ENCODE measurements around the gene KLC4. TPM values are rescaled to one million over a fixed set of nuclear protein-coding genes. Genes with fewer than 3 reads are reported as not detected.

KLC4 gene
- 10 to 100 TPM; 18.5 to 34.2 (median 21.2) TPM for polyA plus RNA-seq (ENCODE audit: insufficient read length in 10 of 10)
- long read RNA-seq, donor 1: 0 reads
- long read RNA-seq, donor 2, partial matches to known transcripts: 0 of 3 reads
- long read RNA-seq, donor 2, other reads (novel, unspliced or antisense): 0 of 3 reads
- long read RNA-seq, donor 3: 0 reads
- long read RNA-seq, donor 4, partial matches to known transcripts: 0 of 3 reads
- long read RNA-seq, donor 4, other reads (novel, unspliced or antisense): 0 of 3 reads
- long read RNA-seq, donor 5, partial matches to known transcripts: 43 of 49 reads
- long read RNA-seq, donor 5, other reads (novel, unspliced or antisense): 6 of 49 reads
- long read RNA-seq, donor 6, partial matches to known transcripts: 0 of 2 reads
- long read RNA-seq, donor 6, other reads (novel, unspliced or antisense): 0 of 2 reads
- long read RNA-seq, donor 7, partial matches to known transcripts: 0 of 3 reads
- long read RNA-seq, donor 7, other reads (novel, unspliced or antisense): 0 of 3 reads
- long read RNA-seq, donor 8: 0 reads
- long read RNA-seq, donor 9: 0 reads

GRCh38 chr6:43059168-43060033 is at the start of gene KLC4, which contains the start of gene MRPL2:
TSS of gene KLC4 (plus strand) at chr6:43059631. CDS start at chr6:43061336, 1,705 bp downstream.
TSS of gene MRPL2 (minus strand) at chr6:43059434. CDS start at chr6:43059381, 53 bp downstream.
- peak; percentile 99 to 100 (median 99) for DNase-seq

GRCh38 chr6:43011207-43011606 is 48.2 kb upstream of the KLC4 start:
- DNase-seq: no peak

GRCh38 chr6:43012364-43012763 is 47.1 kb upstream of the KLC4 start:
- DNase-seq: no peak

DNA sequence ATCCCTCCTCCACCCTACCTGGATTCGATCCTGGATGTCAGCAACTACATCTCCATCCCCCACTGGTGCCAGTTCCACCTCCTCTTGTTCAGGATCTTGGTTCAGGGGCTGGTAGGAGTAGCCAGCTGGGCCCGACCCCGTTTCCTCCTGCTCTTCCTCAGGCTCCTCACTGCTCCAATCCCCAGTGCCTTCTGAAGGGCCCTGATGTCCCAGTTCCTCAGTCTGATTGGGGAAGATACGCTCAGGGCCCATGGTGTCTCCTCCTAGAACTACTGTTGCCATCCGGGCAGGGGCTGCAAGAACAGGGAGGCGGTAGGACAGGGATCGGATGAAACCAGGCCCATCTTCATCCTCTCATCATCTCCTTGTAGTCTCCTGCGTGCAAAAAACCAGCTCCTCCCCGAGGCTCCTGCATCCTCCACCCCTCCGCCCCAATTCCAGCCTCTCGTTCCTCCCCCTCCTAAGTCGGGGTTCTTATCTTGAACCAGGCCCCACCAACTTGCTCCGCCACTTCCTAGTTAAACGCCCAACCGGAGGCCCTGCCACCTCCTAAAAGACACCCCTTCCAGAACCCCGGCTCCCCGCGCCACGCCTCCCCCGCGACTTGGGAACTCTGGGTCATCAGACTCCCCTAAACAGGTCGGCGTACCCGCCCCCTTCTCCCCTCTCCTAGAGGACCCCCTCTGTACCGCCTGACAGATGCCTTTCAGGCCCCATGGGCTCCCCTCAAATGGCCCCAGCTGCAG is 46.2 kb upstream of the KLC4 start:
- DNase-seq: no peak

- peak; percentile 99 to 100 (median 100) for DNase-seq
Measured at GRCh38 chr6:43013843-43014433, 45.5 kb upstream of the KLC4 start, which contains the start of the genes KLHDC3 and MEA1. TSS of gene KLHDC3 (plus strand) at chr6:43014249. CDS start at chr6:43017193, 2,944 bp downstream. TSS of gene MEA1 (minus strand) at chr6:43013946. CDS start at chr6:43013813, 133 bp downstream.

GRCh38 chr6:43014434-43014909 is 45.0 kb upstream of the KLC4 start:
- peak in 1 of 3 donors; percentile 73 for DNase-seq

- DNase-seq: peak in 2 of 3 donors; percentile 35 to 57
Measured at GRCh38 chr6:43016176-43016942, 43.1 kb upstream of the KLC4 start.

DNA sequence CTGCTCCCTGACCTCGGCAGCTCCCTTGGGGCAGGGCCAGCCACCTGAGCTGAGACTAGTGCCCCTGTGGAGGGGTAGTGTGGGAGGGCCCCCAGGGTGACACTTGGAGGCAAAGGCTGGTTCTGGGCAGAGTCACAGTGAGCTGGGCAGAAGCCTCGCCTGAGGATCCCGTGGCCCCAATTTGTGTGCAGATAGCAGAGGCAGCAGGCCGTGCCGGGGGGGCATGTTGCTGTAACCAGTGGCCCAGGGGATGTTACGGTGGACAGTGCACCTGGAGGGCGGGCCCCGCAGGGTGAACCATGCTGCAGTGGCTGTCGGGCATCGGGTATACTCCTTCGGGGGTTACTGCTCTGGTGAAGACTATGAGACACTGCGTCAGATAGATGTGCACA is 42.5 kb upstream of the KLC4 start:
- DNase-seq: no peak

GRCh38 chr6:43019152-43019551 is 40.3 kb upstream of the KLC4 start:
- DNase-seq: no peak

DNA sequence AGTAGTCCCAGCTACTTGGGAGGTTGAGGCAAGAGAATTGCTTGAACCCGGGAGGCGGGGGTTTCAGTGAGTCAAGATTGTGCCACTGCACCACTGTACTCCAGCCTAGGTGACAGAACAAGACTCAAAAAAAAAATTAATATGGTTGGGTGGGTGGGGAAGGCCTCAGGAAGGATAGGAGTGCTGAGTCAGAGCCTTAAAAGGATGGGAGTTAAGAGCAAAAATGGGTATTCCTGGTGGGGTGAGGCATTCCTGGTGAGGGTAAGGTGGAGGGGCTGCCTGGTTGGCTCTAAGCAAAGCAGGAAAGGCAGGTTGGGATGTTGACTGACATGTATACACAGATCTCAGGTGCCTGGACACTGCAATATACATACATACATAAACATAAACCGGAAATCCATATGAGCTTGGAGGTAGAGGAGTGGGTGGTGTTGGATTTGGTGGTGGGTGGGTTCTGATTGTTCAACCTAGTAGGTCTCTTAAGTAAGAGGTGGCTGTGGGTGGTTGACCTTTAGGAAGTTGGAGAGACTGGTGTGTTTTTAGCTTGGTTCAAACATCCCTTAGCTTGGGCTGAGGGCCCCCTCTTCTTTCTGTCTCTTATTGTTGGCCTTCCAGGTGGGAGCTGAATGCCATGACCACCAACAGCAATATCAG is 39.3 kb upstream of the KLC4 start:
- DNase-seq: no peak

GRCh38 chr6:43020847-43021246 is 38.6 kb upstream of the KLC4 start:
- DNase-seq: peak in 1 of 3 donors; percentile 33

GRCh38 chr6:43021270-43022047 is 38.0 kb upstream of the KLC4 start, which contains the start of gene RRP36:
TSS of gene RRP36 (plus strand) at chr6:43021623. CDS start at chr6:43021655, 32 bp downstream.
- peak; percentile 71 to 92 (median 79) for DNase-seq

DNA sequence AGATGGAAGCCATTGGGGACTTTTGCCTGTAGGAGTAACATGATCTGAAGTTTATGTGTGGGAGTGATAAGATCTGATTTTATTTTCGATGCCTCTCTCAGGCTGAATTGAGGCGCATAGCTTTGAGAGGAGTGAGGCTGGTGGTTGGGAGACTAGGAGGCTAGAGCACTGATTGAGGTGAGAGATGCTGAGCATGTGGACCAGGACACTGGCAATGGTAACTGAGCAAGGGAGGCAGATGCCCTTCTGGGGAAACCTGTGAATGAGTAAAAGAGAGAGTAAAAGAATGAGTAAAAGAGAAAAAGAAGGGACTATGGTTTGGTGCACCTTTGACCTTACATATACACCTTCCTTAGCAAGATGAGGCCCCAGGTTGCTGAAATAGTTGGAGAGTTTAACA is 35.0 kb upstream of the KLC4 start:
- DNase-seq: no peak

DNA sequence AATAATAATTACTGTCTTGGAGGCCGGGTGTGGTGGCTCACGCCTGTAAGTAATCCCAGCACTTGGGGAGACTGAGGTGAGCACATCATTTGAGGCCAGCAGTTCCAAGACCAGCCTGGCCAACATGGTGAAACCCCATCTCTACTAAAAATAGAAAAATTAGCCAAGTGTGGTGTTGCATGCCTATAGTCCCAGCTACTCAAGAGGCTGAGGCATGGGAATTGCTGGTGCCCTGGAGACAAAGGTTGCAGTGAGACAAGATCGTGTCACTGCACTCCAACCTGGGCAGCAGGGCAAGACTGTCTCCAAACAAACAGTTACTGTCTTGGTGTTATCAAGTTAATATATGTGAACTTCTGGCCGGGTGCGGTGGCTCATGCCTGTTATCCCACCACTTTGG is 33.1 kb upstream of the KLC4 start:
- no peak for DNase-seq

DNA sequence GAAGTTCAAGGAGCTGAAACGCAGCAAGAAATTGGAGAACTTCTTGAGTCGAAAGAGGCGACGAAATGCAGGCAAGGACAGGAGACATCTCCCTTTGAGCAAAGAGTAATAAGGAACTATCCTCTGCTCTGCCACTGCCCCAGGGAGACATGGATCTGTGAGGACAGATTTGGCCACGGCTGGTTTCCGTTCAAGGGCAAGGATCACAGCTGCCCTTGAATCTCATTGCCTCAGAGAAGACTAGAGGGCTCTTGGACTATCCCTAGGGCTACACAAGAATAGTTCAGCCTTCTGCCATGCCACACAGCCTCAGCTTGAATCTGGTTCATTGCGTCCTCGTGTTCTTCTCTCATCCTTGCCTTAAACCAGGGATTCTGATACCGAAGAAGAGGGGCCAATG is 30.3 kb upstream of the KLC4 start:
- DNase-seq: no peak

- no peak for DNase-seq
Measured at GRCh38 chr6:43032326-43032725, 27.1 kb upstream of the KLC4 start.

GRCh38 chr6:43033496-43034189 is 25.8 kb upstream of the KLC4 start:
- no peak for DNase-seq

GRCh38 chr6:43034190-43034525 is 25.3 kb upstream of the KLC4 start:
- DNase-seq: no peak

All from muscle of back (tissue), 13 donors.